ENCODE measurements around the gene DPYSL4. TPM values are rescaled to one million over a fixed set of nuclear protein-coding genes. Genes with fewer than 3 reads are reported as not detected.

DPYSL4 gene
- polyA plus RNA-seq (2012; ENCODE audit: insufficient read length, low read depth): 30.5 TPM

DNA sequence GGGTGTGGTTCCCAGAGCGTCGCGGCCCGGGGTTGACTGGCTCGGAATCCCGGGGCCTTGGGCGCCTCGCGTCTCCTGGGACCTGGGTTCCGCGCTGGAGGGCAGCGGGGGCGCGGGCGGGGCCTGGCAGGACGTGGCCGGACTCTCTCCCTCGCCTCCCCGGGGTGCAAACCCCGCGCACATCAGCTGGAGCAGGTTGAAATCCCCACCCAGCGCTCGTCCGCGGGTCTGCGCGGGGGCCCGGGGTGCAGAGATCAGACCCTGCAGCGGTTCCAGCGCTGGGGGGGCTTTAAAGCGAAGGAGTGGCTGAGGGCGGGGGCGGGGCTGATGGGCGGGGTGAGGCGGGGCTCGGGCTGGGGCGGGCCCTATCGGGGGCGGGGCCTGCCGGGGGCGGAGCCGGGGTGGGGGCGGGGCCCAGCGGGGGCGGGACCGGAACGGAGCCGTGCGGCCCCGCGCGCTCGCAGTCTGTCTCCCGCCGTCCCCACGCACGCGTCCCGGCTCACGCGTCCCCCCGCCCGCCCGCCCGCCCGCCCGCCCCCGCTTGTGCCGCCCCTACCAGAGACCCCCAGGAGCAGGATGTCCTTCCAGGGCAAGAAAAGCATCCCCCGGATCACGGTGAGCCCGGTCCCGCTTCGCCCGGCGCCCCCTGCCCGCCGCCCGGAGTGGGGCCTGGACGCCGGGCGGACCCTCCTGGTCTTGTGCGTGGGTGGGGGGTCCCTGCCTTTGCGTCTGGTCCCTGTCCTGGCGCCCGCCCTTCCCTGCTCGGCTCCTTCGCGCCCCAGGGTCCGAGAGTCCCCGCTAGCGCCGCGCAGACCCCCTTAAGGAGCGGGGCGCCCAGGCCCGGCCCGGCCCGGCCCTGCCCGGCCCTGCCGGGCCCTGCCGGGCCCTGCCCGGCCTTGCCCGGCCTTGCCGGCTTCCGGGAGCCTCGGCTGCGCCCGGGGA is at the start of gene DPYSL4:
Gene DPYSL4 (plus strand): TSS at position 461 of the 942 bp plus-strand sequence. CDS start 116 bp downstream, at position 577.
- TF ChIP-seq SIN3A (IDR thresholded peaks at IDR 0.05; ENCODE audit: borderline replicate concordance, insufficient read depth, low read length): no peak
- TF ChIP-seq, protein P1, sequence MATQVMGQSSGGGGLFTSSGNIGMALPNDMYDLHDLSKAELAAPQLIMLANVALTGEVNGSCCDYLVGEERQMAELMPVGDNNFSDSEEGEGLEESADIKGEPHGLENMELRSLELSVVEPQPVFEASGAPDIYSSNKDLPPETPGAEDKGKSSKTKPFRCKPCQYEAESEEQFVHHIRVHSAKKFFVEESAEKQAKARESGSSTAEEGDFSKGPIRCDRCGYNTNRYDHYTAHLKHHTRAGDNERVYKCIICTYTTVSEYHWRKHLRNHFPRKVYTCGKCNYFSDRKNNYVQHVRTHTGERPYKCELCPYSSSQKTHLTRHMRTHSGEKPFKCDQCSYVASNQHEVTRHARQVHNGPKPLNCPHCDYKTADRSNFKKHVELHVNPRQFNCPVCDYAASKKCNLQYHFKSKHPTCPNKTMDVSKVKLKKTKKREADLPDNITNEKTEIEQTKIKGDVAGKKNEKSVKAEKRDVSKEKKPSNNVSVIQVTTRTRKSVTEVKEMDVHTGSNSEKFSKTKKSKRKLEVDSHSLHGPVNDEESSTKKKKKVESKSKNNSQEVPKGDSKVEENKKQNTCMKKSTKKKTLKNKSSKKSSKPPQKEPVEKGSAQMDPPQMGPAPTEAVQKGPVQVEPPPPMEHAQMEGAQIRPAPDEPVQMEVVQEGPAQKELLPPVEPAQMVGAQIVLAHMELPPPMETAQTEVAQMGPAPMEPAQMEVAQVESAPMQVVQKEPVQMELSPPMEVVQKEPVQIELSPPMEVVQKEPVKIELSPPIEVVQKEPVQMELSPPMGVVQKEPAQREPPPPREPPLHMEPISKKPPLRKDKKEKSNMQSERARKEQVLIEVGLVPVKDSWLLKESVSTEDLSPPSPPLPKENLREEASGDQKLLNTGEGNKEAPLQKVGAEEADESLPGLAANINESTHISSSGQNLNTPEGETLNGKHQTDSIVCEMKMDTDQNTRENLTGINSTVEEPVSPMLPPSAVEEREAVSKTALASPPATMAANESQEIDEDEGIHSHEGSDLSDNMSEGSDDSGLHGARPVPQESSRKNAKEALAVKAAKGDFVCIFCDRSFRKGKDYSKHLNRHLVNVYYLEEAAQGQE (IDR thresholded peaks at IDR 0.05; ENCODE audit: insufficient read depth in 1 of 2, low read depth in 2 of 2, low read length in 2 of 2): no peak
- no peak for TF ChIP-seq TAF1 (IDR thresholded peaks at IDR 0.05; ENCODE audit: borderline replicate concordance, insufficient read depth, low read length)
- TF ChIP-seq POLR2AphosphoS5 (IDR thresholded peaks at IDR 0.05; ENCODE audit: low read depth, low read length): no peak
- TF ChIP-seq FOXP2 (optimal IDR thresholded peaks at IDR 0.05; ENCODE audit: borderline replicate concordance, extremely low read depth, extremely low read length, insufficient read depth): no peak

DNA sequence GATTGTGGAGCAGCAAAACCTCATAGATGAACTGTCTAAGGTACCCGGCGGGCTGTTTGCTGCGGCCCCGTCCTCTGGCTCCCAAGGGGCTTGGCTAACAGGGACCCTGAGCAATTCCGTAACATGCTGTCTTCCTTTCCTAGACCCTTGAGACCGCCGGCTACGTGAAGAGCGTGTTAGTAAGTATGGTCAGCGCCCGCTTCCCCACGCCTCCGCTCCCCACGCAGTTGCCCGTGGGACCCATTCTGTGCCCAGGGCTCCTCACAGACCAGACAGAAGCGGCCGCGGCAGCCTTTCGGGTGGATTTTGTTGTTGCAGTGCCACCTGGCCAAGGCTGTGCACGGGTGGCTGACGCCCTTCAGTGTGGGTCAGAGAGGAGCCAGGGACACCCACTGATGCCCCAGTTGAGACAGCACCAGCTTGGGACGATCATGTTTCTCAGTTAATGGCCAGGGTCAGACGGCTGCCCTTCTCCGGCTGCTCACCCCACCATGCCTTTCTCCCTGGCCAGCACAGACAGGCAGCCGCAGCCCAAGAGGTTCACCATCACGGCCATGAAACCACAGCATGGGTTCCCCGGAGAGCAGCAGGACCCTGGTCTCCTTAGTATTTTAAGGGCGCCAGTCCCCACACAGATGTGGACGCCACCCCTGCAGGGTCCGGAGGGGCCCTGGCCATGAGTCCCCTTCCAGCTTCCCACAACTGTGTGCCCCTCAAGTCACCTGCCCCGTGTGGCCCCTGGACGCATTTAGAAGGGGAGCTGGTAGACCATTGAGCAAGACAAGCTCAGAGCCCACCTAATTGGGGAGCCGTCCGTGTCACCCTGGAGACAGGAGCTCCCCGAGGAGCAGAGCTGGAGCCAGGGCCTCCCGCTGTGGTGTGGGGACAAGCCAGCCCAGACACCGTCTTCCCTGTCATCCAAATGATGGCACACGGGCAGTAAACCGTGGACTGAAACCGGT is 49.4 kb upstream of the DPYSL4 start:
- no peak for TF ChIP-seq SIN3A (IDR thresholded peaks at IDR 0.05; ENCODE audit: borderline replicate concordance, insufficient read depth, low read length)
- TF ChIP-seq FOXP2 (optimal IDR thresholded peaks at IDR 0.05; ENCODE audit: borderline replicate concordance, extremely low read depth, extremely low read length, insufficient read depth): no peak
- no peak for TF ChIP-seq TAF1 (IDR thresholded peaks at IDR 0.05; ENCODE audit: borderline replicate concordance, insufficient read depth, low read length)
- no peak for TF ChIP-seq POLR2AphosphoS5 (IDR thresholded peaks at IDR 0.05; ENCODE audit: low read depth, low read length)
- TF ChIP-seq, protein P1 (IDR thresholded peaks at IDR 0.05; ENCODE audit: insufficient read depth in 1 of 2, low read depth in 2 of 2, low read length in 2 of 2): no peak

DNA sequence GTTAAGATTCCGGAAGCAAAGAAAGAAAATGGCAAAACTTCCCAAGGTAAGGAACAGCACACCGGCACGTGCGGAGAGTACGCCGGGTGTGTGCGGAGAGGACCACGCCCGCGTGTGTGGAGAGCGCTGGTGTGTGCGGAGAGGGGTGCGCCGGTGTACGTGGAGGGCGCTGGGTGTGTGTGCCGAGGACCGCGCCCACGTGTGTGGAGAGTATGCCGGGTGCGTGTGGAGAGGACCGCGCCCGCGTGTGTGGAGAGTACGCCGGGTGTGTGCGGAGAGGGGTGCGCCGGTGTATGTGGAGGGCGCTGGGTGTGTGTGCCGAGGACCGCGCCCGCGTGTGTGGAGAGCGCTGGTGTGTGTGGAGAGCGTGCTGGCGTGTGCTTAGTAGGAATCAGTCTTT is 48.6 kb upstream of the DPYSL4 start:
- no peak for TF ChIP-seq POLR2AphosphoS5 (IDR thresholded peaks at IDR 0.05; ENCODE audit: low read depth, low read length)
- no peak for TF ChIP-seq TAF1 (IDR thresholded peaks at IDR 0.05; ENCODE audit: borderline replicate concordance, insufficient read depth, low read length)
- TF ChIP-seq FOXP2 (optimal IDR thresholded peaks at IDR 0.05; ENCODE audit: borderline replicate concordance, extremely low read depth, extremely low read length, insufficient read depth): no peak
- TF ChIP-seq, protein P1 (IDR thresholded peaks at IDR 0.05; ENCODE audit: insufficient read depth in 1 of 2, low read depth in 2 of 2, low read length in 2 of 2): no peak
- no peak for TF ChIP-seq SIN3A (IDR thresholded peaks at IDR 0.05; ENCODE audit: borderline replicate concordance, insufficient read depth, low read length)

DNA sequence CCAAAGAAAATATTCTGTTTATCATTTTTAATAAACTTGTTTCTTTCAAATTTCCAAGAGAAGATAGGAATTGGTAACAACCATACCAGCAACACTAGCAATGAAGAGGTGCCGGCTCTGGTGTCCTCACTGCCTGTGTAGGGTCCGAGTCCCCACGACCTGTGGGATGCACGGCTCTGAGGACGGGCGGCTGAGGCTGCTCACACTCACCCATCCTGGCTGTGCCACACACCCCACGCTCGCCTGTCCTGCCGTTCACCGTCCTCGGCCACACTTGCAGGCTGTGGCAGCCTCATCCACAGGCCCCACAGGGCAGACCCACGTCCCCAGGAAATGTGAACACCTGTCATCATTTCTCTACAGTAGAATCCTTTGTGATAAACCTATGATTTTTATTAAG is 48.2 kb upstream of the DPYSL4 start:
- TF ChIP-seq, protein P1 (IDR thresholded peaks at IDR 0.05; ENCODE audit: insufficient read depth in 1 of 2, low read depth in 2 of 2, low read length in 2 of 2): no peak
- TF ChIP-seq SIN3A (IDR thresholded peaks at IDR 0.05; ENCODE audit: borderline replicate concordance, insufficient read depth, low read length): no peak
- TF ChIP-seq FOXP2 (optimal IDR thresholded peaks at IDR 0.05; ENCODE audit: borderline replicate concordance, extremely low read depth, extremely low read length, insufficient read depth): no peak
- TF ChIP-seq TAF1 (IDR thresholded peaks at IDR 0.05; ENCODE audit: borderline replicate concordance, insufficient read depth, low read length): no peak
- TF ChIP-seq POLR2AphosphoS5 (IDR thresholded peaks at IDR 0.05; ENCODE audit: low read depth, low read length): no peak

Measured in PFSK-1 (cell line).